Measurements from ENCODE around the gene TAPBPL.
"Not testable (repeated sequence)": the region's sequence is repeated elsewhere in the genome, so short reads cannot be mapped to it uniquely, and the experiment has no call there.

TAPBPL gene, protein sequence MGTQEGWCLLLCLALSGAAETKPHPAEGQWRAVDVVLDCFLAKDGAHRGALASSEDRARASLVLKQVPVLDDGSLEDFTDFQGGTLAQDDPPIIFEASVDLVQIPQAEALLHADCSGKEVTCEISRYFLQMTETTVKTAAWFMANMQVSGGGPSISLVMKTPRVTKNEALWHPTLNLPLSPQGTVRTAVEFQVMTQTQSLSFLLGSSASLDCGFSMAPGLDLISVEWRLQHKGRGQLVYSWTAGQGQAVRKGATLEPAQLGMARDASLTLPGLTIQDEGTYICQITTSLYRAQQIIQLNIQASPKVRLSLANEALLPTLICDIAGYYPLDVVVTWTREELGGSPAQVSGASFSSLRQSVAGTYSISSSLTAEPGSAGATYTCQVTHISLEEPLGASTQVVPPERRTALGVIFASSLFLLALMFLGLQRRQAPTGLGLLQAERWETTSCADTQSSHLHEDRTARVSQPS

DNA sequence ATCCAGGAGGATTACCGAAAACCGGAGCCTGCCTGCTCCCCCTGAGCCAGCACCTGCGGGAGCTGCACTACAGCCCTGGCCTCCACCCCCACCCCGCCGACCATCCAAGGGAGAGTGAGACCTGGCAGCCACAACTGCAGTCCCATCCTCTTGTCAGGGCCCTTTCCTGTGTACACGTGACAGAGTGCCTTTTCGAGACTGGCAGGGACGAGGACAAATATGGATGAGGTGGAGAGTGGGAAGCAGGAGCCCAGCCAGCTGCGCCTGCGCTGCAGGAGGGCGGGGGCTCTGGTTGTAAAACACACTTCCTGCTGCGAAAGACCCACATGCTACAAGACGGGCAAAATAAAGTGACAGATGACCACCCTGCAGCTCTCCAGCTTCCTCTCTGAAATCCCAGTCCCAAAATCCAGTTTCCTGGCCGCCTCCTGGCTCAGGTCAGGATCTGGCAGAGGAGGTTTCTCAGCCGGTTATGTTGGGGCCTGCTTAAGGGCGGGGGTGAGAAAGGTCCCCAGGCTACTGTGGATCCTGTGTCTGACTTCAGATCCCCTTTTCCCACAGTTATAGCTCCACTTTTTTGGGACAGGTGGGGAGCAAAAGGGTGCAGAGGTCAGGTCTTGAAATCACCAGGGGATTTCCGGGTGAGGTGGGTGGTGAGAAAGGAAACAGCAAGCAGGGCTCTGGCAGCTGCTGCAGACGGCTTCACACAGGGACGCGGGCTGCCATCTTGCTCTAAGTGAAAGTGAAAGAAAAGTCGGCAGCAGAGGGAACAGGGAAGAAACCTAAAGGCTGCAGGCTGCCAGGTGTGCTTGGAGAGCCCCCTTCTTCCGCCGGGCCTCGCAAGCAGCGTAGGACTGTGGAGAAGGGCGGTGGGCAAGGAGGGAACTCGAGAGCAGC lies at the start of gene TAPBPL:
Gene TAPBPL, plus strand, starts transcription at position 695 of the 897 bp plus-strand sequence. CDS start 207 bp downstream, outside the sequence.
- peak; percentile 92 for DNase-seq (ENCODE audit: low spot score)

DNA sequence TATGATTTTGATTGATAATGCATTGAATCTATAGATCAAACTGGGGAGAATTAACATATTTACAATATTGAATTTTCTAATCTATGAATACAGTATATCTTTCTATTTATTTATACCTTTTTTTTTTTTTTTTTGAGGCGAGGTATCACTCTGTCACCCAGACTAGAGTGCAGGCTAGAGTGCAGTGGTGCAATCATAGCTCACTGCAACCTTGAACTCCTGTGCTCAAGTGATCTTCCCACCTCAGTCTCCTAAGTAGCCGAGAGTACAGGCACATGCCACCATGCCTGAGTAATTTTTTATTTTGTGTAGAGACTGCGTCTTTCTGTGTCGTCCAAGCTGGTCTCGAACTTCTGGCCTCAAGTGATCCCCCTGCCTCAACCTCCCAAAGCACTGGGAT lies 47.5 kb upstream of the TAPBPL start:
- DNase-seq (ENCODE audit: low spot score): no peak

DNA sequence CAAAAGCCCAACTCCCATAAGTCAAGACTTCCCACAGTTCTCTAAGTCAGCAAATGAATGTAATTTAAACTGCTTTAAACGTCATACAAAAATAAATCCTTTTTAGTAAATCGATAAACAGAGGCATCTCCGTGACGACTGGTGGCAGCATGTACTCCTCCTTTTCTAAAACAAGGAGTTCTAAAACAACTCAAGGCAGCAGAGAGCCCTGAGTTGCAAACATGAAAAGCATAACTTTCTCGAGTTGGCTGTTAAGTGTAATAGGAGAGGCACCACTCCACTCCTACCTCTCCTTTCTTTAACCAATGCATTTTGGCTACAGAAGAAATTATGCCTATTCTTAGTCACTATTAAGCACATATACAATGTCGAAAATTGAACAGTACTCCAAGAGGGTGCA lies 45.9 kb upstream of the TAPBPL start:
- no peak for DNase-seq (ENCODE audit: low spot score)

DNA sequence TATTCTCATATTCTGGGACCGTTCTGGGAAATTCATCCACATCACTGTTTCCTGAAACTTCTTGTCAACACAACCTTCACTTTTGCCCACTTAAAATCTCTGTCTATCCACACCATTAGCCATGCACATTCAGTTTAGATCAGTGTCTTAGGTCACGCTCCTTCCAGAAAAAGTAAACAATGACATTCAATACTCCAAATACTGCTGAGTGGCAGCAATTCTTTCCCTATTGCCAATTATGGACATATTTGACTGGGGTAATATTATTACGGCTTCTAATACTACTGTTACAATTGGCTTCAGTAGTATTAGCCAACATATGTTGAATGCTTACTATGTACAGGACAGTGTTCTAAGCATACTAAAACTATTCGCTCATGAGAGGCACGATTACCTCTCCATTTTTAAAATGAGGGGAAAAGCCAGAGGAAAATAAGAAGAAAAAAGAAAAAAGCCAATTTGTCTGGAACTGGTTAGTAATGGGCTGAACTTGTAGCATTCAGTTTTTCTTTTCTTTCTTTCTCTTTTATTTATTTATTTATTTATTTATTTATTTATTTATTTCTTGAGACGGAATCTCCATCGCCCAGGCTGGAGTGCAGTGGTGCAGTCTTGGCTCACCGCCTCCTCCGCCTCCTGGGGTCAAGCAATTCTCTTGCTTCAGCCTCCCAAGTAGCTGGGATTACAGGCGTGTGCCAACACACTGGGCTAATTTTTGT lies 44.4 kb upstream of the TAPBPL start:
- no peak for DNase-seq (ENCODE audit: low spot score)

DNA sequence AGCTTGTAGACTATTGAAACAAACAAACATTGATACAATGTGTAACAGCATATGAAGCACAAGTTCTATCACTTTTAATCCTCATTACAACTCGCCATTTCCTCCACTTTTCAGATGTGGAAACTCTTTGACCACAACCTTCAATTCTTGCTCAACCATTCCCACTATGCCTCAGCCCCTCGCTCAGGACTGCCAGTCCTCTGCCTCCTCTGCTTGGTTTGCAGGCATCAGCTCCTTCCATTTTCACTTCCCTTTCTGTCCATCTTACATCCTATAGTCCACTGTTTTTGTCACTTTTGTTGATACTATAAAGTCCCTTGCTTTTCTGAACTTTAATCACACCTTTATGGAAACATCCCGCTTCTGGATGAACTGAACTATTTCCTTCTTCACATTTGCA lies 35.2 kb upstream of the TAPBPL start:
- no peak for DNase-seq (ENCODE audit: low spot score)

DNA sequence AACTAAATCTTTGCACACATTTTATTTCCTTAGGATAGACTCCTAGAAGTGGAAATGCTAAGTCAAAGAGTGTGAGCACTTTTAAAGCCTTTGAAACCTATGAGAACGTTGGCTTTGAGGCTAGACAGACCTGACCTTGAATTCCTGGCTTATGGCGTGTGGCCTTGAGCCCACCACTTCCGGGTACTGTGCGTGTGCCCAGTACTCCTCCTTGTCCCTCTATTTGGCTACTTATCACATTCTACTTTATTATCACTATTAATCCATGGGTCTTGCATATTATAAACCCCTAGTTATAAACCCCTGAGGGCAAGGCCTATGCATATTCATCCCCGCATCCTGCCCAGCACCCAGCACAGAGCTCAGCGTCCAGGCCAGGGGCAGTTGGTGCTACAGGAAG lies 33.0 kb upstream of the TAPBPL start:
- DNase-seq (ENCODE audit: low spot score): no peak

DNA sequence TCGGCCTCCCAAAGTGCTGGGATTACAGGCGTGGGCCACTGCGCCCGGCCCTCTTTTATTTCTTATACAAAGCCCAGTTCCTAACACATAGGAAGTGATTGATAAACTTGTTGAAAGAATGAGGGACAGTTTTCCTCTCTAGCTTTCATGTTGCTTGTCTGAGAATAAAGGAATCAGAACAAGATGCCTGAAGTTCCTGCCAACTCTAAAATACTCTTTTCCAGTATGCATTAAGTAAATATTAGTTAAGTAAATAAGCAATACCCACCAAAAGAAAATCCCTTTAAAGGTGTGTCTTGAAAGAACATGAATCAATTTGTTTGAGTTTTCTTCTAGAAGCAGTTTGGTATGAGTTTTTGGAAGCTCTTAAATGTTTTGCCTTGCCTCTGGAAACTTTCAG lies 31.5 kb upstream of the TAPBPL start:
- DNase-seq (ENCODE audit: low spot score): no peak

DNA sequence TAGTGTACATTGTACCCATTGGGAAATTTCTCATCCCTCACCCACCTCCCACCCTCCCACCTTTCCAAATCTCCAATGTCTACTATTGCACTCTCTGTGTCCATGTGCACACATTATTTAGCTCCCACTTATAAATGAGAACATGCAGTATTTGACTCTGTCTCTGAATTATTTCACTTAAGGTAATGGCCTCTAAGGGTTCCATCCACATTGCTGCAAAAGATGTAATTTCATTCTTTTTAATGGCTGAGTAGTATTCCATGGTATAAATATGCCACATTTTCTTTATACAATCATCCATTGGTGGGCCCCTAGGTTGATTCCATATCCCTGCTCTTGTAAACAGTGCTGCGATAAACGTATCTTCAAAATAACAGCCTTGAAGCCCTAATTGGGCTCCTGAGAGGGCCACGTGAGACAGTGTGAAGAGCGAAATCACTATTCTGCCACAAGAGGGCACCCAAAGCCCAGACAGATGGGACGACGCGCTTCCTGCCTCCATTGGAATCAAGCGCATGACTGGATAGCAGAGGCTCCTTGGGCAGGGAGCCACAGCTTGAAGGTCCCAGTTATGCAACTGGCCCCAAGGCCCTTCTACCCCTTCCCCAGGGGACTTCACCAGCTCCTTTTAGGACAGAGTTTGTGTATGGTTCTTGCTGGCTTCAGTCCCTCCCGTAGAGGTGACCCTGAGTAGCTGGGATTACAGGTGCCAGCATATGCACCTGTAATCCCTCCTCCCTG lies 28.4 kb upstream of the TAPBPL start:
- peak; percentile 74 for DNase-seq (ENCODE audit: low spot score)

DNA sequence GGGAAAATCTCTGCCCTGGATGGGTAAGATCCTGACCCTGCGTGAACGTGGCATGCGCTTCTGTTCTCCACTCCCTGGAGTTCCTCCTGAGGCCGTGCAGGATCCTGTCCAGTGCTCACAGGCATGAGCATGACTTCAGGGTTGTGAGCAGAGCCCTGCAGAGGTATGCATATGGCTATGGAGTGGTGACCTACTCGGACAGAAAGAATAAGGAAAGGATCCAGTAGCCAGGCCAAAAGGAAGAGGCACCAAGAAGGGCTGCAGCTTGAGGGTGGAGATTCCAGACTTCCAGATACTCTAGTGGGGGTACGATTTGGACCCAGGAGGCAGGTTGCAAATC lies 27.9 kb upstream of the TAPBPL start:
- no peak for DNase-seq (ENCODE audit: low spot score)

DNA sequence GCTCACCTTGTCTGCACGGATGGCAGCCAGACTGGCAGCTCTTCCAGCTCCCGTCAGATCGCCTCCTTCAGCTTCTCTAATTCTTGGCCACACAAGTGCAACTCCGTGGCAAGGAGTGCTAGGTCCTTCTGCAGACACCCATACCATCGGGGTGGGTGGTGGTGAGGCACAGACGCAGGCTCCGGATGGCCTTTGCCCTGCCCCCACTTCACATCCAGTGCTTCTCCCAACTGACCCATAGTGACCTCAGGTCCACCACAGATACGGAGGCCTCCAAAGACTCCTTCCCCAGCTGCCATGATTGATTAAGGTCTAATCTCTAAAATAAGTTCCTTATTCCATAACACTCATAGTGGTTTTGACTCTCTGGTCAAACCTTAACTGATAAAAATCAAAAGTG lies 27.0 kb upstream of the TAPBPL start:
- no peak for DNase-seq (ENCODE audit: low spot score)

DNA sequence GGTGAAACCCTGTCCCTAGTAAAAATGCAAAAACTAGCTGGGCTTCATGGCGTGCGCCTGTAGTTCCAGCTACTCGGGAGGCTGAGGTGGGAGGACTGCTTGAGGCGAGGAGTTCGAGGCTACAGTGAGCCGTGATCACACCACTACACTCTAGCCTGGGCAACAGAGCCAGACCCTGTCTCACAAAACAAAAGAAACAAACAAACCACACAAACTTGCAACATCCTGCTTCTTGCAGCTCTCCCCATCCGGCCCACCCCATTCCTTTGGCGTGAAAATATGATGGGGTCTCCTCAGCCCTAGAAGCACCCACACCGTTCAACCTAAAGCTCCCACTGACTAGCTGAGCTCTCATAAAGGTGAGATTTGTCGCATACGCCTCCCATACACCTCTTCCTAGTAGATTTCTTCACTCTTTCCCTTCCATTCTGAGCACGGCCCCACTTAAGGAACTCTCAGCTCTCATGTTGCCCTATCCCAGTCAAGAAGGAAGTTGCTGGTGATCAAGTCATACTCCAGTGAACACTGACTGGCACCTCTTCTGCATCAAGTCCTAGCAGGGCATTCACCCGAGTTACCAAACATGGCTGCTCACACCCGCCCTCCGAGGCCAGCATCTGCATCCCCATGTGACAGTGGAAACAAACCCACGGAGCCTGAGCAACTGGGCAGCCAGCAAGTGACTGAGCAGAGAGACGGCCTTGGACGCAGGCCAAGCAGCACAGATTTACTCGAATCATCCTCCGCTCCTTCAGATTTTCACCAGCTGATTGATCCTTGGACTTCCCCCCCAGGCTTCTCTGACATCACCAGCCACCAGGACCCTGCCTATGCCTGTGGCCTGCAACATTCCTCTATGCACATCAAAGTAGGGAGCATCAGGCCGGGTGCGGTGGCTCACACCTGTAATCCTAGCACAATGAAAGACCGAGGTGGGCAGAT lies 26.0 kb upstream of the TAPBPL start:
- no peak for DNase-seq (ENCODE audit: low spot score)

DNA sequence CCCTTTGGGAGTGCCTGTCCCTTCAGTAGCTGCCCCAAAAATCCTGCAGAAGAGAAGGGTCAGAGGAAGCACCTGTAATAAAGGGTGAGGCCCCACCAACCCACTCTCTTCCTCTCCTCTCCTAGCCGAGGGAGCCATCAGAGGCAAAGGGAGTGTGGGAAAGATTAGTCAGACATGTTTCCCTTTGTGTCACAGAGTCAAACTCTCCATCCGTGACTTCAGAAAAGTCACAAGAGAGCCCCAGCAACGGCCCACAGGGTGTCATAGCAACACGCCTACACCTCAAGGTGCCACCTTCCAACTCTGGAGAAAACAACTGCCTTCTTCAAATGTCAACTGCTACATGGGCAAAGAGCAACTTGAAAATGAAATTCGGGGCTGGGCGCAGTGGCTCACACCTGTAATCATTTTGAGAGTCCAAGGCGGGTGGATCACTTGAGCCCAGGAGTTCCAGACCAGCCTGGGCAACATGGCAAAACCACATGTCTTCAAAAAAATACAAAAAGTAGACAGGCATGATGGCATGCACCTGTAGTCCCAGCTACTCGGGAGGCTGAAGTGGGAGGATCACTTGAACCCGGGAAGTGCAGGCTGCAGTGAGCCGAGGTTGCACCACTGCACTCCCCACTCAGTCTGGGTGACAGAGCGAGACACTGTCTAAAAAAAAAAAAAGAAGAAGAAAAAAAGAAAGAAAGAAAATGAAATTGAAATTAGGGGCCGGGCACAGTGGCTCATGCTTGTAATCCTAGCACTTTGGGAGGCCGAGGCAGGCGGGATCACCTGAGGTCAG lies 24.8 kb upstream of the TAPBPL start:
- no peak for DNase-seq (ENCODE audit: low spot score)

DNA sequence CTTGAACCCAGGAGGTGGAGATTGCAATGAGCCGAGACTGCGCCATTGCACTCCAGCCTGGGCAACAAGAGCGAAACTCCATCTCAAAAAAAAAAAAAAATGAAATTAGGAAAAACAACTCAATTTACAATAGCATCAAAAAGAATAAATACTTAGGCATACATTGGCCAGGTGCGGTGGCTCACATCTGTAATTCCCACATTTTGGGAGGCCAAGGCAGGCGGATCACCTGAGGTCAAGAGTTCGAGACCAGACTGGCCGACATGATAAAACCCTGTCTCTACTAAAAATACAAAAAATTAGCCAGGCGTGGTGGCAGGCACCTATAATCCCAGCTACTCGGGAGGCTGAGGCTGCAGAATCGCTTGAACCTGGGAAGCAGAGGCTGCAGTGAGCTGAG lies 24.0 kb upstream of the TAPBPL start:
- DNase-seq (ENCODE audit: low spot score): not testable (repeated sequence)

DNA sequence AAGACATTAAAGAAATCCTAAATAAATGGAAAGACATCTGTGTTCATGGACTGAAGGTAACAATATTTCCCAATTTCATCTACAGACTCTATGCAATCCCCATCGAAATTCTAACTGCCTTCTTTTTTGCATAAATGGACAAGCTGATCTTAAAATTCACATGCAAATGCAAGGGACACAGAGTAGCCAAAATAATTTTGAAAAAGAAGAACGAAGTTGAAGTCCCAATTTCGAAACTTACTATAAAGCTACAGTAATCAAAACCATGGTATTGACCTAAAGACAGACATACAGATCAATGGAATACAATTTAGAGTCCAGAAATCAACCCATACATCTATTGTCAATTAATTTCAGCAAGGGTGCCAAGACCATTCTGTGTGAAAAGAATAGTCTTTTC lies 23.5 kb upstream of the TAPBPL start:
- DNase-seq (ENCODE audit: low spot score): no peak

DNA sequence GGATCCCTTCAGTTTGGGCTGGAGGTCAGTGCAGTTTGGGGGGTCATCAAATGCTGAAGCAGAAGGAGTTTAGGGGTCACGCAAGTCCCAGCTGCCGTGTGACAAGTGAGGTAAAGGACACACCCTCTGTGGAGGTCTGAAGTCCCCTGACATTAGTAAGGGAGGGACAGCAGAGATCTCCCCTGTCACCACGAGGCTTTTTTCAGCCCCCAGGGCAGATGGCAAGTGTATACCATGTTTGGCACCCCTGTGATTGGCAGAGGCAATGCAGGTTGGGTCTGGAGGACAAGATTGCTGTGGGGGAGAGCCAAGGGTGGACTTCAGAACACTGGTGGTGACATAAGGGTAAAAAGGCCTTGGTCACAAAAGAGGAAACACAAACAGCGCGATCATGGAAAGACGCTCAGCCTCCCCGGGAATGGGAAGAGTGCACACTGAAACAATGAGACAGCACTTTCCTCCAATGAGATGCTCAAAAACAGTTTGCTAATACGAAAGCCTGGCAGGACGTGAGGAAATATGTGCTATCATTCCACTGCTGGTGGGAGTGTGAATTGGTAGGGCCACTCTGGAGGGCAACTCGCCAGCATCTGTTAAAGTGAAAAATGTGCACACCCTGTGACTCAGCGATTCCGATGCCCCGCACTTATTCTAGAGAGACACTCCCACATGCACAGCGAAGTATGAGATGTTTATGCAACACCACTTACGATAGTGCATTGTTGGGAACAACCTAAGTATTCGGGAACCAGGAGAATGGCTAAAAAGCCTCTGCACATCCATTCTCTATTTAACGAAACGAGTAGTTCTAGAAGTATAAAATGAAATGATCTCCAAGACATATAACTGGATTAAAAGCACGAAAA lies 21.5 kb upstream of the TAPBPL start:
- DNase-seq (ENCODE audit: low spot score): no peak

DNA sequence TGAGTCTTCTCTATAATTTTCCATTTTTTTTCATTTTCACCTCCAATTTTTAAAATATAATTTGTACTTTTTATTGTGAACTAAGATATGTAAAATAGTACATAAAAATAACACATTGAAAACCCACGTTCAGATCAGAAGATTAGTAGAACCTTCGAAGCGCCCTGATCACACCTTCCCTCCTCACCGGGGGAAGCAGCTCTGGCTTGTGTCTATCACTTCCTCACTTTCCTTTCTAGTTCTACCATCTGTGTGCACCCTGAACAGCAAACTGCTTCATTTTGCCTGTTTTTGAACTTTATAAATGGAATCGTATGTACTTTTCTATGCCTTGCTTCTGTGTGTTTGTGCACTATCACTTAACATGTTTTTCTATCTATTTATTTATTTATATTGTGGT lies 18.9 kb upstream of the TAPBPL start:
- DNase-seq (ENCODE audit: low spot score): no peak

DNA sequence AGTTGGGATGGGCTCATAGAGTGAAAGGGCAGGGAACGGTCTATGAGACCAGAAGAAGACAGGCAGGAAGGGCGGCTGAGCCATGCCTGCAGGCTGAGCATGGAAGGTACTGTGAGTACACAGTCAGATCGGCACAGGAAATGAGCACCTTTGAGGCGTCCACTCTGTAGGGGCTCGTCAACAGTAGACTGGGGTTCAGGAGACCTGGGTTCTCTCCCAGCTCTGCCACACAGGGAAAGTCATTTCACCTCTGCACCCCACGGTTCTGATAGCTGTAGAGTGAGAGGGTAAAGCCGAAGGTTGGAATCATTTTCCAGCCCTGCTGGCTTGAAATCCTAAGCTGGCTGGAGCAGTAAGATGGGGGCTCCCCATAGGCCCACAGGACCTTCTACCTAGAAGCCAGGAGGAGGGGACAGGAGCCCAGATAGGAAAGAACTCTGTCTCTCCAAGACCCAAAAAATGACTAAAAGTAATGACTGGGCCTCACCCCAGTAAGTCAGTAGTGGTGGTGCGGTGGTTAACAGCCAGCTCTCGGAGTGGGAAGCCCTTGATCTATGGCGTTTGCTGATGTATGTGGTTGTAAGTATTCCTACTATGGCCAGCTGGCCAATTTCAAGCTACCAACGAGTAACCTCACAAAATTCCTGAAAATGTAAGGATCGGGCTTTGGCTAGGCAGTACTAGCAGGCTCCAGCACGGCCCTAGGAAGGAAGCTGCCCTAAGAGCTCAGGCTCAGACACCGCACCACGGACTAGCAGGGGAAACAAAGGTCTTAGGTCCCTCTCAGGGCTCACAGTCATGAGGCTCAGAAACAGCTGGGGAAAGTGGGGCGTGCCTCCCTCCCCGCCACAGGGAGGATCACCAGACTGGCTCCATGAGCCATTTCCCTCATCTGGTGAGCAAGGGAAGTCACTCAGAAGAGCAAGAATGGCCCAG lies 17.4 kb upstream of the TAPBPL start:
- DNase-seq (ENCODE audit: low spot score): no peak
